Kidney epithelial cell (primary cell): Measurements from ENCODE around the gene UBAC2. TPM values are rescaled to one million over a fixed set of nuclear protein-coding genes. Genes with fewer than 3 reads are reported as not detected.

Experiments used
- DNase-seq: peaks from one replicate; pipeline ENCODE4 v3.0.0-alpha.2; 2010; ENCODE audit warnings: low read depth
- H3K27me3 ChIP-seq: 2 replicates; pipeline ENCODE4 v1.6.0; 2011; ENCODE audit warnings: low read length; ENCODE audit not compliant: control insufficient read depth, insufficient read depth
- H3K36me3 ChIP-seq: 2 replicates; pipeline ENCODE4 v1.5.1; 2011; ENCODE audit warnings: low read length; ENCODE audit not compliant: control insufficient read depth, insufficient read depth
- H3K4me3 ChIP-seq: 2 replicates; pipeline ENCODE4 v1.5.1; 2011; ENCODE audit warnings: low read depth, mild to moderate bottlenecking, control low read depth, low read length
- CTCF ChIP-seq: IDR thresholded peaks from 2 replicates; pipeline ENCODE4 v1.5.1; 2011; ENCODE audit warnings: mild to moderate bottlenecking, moderate library complexity, low read length, control low read depth, inconsistent platforms; ENCODE audit not compliant: insufficient read depth, poor library complexity, severe bottlenecking
- total RNA-seq: library from RNA; depleted of rRNA; stranded (reverse); fragments of >200 nt; gene quantifications from 2 replicates; pipeline ENCODE4 v1.2.3, GENCODE V29; 2015

The UBAC2 gene
- total RNA-seq, 1 donor from 2014 or later, result 83.6 TPM

GRCh38 chr13:99312493-99312883 lies 111.8 kb downstream of the UBAC2 start:
- DNase-seq, result no peak
- no peaks in the 10 kb centered on the region for H3K27me3 ChIP-seq
- no peak for TF ChIP-seq CTCF
- H3K4me3 ChIP-seq, result no peak overlapping the region
- H3K36me3 ChIP-seq, result no peaks in the 10 kb centered on the region

GRCh38 chr13:99313501-99313900 lies 112.8 kb downstream of the UBAC2 start:
- Histone ChIP-seq H3K4me3 (no peak overlapping the region), H3K27me3 (no peaks in the 10 kb centered on the region), H3K36me3 (no peaks in the 10 kb centered on the region)
- no peak for TF ChIP-seq CTCF
- DNase-seq, result no peak

GRCh38 chr13:99313941-99314340 lies 113.3 kb downstream of the UBAC2 start:
- no peaks in the 10 kb centered on the region for H3K36me3 ChIP-seq
- DNase-seq, result no peak
- no peaks in the 10 kb centered on the region for H3K27me3 ChIP-seq
- H3K4me3 ChIP-seq, result no peak overlapping the region
- no peak for TF ChIP-seq CTCF

- H3K27me3 ChIP-seq, result no peaks in the 10 kb centered on the region
- no peak for TF ChIP-seq CTCF
- DNase-seq, result no peak
- H3K4me3 ChIP-seq, result no peak overlapping the region
- no peaks in the 10 kb centered on the region for H3K36me3 ChIP-seq
Measured at GRCh38 chr13:99314640-99315176, 114.1 kb downstream of the UBAC2 start.

- TF ChIP-seq CTCF, result no peak
- no peaks in the 10 kb centered on the region for H3K36me3 ChIP-seq
- no peaks in the 10 kb centered on the region for H3K27me3 ChIP-seq
- DNase-seq, result no peak
- H3K4me3 ChIP-seq, result no peak overlapping the region
Measured at GRCh38 chr13:99315186-99315585, 114.5 kb downstream of the UBAC2 start.

GRCh38 chr13:99316224-99316623 lies 115.6 kb downstream of the UBAC2 start:
- TF ChIP-seq CTCF, result no peak
- Histone ChIP-seq H3K36me3 (no peaks in the 10 kb centered on the region), H3K27me3 (no peaks in the 10 kb centered on the region), H3K4me3 (no peak overlapping the region)
- no peak for DNase-seq
